Forelimb muscle (tissue), 1 donor: ENCODE data around the gene SLC25A29. TPM values are rescaled to one million over a fixed set of nuclear protein-coding genes. Genes with fewer than 3 reads are reported as not detected.

Experiments
- polyA plus RNA-seq: library from polyadenylated mRNA; unstranded; fragments of 120-200 nt; gene quantifications from one replicate; pipeline ENCODE4 v1.2.1, GENCODE V29; 2013; ENCODE audit not compliant: insufficient read length

The SLC25A29 gene
- polyA plus RNA-seq, 1 donor = 41.0 TPM

Other genes with a start within 250 kb of the SLC25A29 start
- 59.9 TPM for gene EVL, start 241.0 kb downstream of the SLC25A29 start, polyA plus RNA-seq
- gene DEGS2, start 146.8 kb downstream of the SLC25A29 start, polyA plus RNA-seq = 1.1 TPM
- 66.4 TPM for gene YY1, start 67.3 kb downstream of the SLC25A29 start, polyA plus RNA-seq
- 0.10 TPM for gene SLC25A47, start 16.9 kb upstream of the SLC25A29 start, polyA plus RNA-seq
- gene WDR25, start 70.0 kb upstream of the SLC25A29 start, polyA plus RNA-seq = 5.8 TPM